GM10248 (cell line): ENCODE results near the gene PUM2.

ENCODE experiments used
- CTCF ChIA-PET: fragments of 300-600 bp; sonication (Branson Sonifier 250); formaldehyde crosslinking; extraction: SDS; loops from one replicate; lab custom pipeline; 2021; ENCODE audit warnings: antibody characterized with exemption; lab: Yijun Ruan, JAX
- POLR2A ChIA-PET: fragments of 350-650 bp; sonication (Branson Sonifier 250); formaldehyde crosslinking; extraction: SDS; loops from one replicate; lab custom pipeline; 2020; ENCODE audit warnings: antibody characterized with exemption; lab: Yijun Ruan, JAX
- DNase-seq: peaks from one replicate; pipeline ENCODE4 v3.0.0; 2012; ENCODE audit errors: extremely low spot score
- TF ChIP-seq, protein P1 (sequence below): IDR thresholded peaks from 2 replicates; pipeline ENCODE4 v1.5.1; 2012; ENCODE audit warnings: mild to moderate bottlenecking, low read depth; ENCODE audit errors: extremely low read depth, missing control alignments, control extremely low read depth

PUM2 gene

DNA sequence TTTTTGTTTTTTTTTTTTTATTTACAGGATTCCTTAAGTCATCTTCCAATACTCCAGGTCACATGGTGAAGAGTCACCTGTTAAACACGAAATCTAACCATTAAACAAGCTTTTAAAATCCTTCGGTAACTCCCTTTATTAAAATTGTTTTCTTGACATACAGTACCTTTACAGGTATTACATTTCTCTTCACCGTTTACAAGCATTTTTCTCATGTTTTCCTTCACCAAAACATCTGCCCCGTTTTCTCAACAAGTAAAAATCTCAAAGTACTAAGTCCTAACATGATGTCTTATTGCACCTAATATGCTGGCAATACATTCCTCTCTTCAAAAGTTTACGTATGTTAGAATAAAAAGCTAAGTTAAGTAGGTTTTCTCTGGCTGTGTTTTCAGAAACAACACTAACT is 1.1 kb downstream of the PUM2 start:
- TF ChIP-seq, protein P1, sequence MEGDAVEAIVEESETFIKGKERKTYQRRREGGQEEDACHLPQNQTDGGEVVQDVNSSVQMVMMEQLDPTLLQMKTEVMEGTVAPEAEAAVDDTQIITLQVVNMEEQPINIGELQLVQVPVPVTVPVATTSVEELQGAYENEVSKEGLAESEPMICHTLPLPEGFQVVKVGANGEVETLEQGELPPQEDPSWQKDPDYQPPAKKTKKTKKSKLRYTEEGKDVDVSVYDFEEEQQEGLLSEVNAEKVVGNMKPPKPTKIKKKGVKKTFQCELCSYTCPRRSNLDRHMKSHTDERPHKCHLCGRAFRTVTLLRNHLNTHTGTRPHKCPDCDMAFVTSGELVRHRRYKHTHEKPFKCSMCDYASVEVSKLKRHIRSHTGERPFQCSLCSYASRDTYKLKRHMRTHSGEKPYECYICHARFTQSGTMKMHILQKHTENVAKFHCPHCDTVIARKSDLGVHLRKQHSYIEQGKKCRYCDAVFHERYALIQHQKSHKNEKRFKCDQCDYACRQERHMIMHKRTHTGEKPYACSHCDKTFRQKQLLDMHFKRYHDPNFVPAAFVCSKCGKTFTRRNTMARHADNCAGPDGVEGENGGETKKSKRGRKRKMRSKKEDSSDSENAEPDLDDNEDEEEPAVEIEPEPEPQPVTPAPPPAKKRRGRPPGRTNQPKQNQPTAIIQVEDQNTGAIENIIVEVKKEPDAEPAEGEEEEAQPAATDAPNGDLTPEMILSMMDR: no peak
- DNase-seq: no peak
- POLR2A ChIA-PET: interaction anchor here (2.0 kb wide), 1 partner anchor 97 kb away, joined by 10 read pairs; the partner anchor contains the start of gene RHOB
- CTCF ChIA-PET: no interaction called here

DNA sequence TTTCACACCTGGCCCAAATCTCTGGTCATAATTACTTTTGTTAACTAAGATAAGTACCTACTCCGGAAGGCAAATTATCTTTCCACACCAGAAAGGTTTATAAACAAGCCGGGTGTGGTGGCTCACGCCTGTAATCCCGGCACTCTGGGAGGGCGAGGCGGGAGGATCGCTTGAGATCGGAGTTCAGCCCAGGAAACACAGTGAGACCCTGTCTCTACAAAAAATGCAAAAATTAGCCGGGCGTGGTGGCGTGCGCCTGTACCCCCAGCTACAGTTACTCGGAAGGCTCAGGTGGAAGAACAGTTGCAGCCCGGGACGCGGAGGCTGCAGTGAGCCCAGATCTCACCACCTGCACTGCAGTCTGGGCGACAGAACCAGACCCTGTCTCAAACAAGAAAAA is 2.1 kb downstream of the PUM2 start:
- ChIA-PET POLR2A (interaction anchor here (2.0 kb wide), 1 partner anchor 98 kb away, joined by 10 read pairs; the partner anchor contains the start of gene RHOB), CTCF (interaction anchor here (1.1 kb wide), 1 partner anchor 12 kb away, joined by 4 read pairs; no protein-coding TSS in a partner anchor)
- TF ChIP-seq, protein P1: no peak

DNA sequence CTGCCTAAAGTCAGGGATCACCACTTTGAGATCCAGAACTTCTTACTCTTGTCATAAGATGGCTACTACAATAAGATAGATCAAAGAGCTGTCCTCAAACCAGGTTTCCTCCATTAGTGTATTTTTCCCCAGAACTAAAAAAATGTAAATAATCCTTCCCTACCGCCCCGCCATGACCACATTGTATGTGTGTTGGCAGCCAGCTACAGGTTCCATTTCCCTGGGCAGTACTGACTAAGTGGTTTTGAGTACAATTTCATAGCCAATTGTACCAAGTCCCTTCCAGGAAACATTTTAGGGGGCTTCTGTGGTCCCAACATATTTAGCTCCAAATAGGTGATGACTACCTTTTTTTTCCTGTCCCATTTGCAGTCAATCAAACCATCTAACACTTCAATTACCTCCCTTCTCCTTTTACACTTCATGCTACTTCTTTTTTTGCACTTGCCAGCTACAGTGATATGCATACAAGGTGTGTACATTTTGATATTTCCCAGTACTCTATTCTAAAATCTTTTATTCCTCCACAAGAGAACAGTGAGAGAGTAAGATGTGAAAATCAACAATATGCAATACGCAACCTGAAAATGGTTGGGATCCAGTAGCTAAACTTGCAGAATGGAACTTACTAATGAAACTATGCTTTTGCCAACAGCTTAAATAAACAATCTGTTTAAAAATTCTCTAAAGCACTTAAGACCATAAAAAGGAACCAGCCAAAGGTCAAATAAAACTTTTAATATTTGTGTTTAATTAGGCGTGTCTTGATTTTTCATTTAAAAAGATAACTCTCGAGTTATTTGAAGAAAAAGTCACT is 3.9 kb downstream of the PUM2 start:
- TF ChIP-seq, protein P1: no peak
- ChIA-PET POLR2A (interaction anchor here (1.2 kb wide), 1 partner anchor 100 kb away, joined by 3 read pairs; the partner anchor contains the start of gene RHOB), CTCF (interaction anchor here (1.0 to 1.7 kb wide), 5 partner anchors 20 to 304 kb away, joined by 3 to 8 read pairs (median 4); partner anchors contain the start of gene HS1BP3)
- DNase-seq: no peak

More for the DNA sequence above, 2.1 kb downstream of the PUM2 start:
- no peak for DNase-seq

DNA sequence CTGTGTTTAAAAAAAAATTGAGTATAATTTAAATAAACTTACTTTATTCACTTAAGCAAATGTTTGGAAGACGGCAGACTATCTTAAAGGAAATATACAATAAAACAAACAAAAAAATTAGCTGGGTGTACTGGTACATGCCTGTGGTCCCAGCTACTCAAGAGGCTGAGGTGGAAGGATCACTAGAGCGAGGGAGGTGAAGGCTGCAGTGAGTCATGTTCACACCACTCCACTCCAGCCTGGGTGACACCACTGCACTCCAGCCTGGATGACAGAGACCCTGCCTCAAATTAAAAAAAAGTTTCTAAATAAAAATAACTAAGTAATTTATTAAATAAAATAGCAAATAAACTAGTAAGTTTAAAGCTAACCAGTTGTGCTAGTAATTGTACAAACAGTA is 7.5 kb downstream of the PUM2 start:
- POLR2A ChIA-PET: interaction anchor here (0.5 kb wide), 1 partner anchor 11 kb away, joined by 3 read pairs; no protein-coding TSS in a partner anchor
- DNase-seq: no peak
- CTCF ChIA-PET: interaction anchor here (0.7 to 4.8 kb wide), 10 partner anchors 9 to 299 kb away, joined by 3 to 33 read pairs (median 4); no protein-coding TSS in a partner anchor
- TF ChIP-seq, protein P1: no peak

DNA sequence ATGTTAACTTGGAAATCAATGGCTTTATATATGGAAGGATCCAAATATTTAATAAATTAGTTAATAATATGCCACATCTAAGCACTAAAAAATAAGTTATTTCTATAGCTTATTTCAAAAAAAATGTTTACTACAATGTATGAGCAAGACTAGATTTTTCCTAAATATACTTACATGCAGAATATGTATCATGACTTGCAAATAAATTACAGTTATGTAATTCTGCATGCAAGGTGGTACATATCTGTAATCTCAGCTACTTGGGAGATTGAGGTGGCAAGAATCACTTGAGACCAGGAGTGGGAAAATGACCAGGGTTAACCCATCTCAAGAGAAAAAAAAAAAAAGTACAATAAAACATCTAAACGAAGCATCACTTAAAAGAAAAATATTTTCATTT is 11.6 kb downstream of the PUM2 start:
- ChIA-PET CTCF (interaction anchor here (1.4 to 2.3 kb wide), 2 partner anchors 11 to 12 kb away, joined by 3 to 20 read pairs; no protein-coding TSS in a partner anchor), POLR2A (no interaction called here)
- TF ChIP-seq, protein P1: no peak
- no peak for DNase-seq

DNA sequence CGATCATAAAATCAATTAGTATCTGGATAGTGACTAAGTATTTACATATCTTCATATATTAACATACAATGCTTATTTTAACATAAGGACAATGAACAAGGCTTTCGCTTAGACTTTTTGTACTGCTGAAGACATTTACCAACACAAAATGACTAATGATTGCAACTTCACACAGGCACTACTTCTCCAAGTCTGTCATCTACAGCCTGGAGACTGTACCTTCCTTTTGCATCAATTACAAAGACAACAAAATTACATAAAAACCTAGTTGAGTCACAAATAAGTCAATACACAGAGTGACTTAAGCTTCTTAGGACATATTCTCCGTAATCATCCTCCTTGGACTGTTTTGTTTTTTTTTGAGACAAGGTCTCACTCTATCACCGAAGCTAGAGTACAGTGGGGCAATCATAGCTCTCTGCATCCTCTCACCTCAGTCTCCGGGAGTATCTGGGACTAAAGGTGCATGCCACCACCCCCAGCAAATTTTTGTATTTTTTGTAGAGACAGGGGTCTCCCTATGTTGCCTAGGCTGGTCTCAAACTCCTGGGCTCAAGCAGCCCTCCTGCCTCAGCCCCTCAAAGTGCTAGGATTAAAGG is 15.9 kb downstream of the PUM2 start:
- ChIA-PET POLR2A (no interaction called here), CTCF (interaction anchor here (1.3 to 3.1 kb wide), 4 partner anchors 8 to 317 kb away, joined by 3 to 30 read pairs (median 6); no protein-coding TSS in a partner anchor)
- no peak for DNase-seq
- TF ChIP-seq, protein P1: no peak
